K562 (cell line): ENCODE results near the gene JSRP1. TPM values are rescaled to one million over a fixed set of nuclear protein-coding genes. Genes with fewer than 3 reads are reported as not detected.

Source experiments
- ARID1B ChIP-seq: fragments of 450-650 bp; IDR thresholded peaks from 2 replicates; pipeline ENCODE4 v1.6.1; 2016; ENCODE audit warnings: antibody characterized with exemption, mild to moderate bottlenecking, inconsistent platforms
- ARNT ChIP-seq, 2 experiments: fragments of 450-650 bp; IDR thresholded peaks; 2 replicates each; pipeline ENCODE4 v1.6.1; 2016; ENCODE audit warnings: mild to moderate bottlenecking in 1 of 2
- HDAC1 ChIP-seq, 2 experiments: fragments of 450-650 bp; IDR thresholded peaks; 2 replicates each; pipeline ENCODE4 v1.6.1; 2016 to 2017; ENCODE audit warnings: inconsistent platforms in 1 of 2, mild to moderate bottlenecking in 1 of 2, moderate library complexity in 1 of 2
- KDM1A ChIP-seq, 2 experiments: fragments of 450-650 bp; IDR thresholded peaks; 2 replicates each; pipeline ENCODE4 v1.6.1; 2016; ENCODE audit warnings: mild to moderate bottlenecking in 2 of 2
- MAFG ChIP-seq: fragments of 450-650 bp; conservative IDR thresholded peaks from 2 replicates; pipeline ENCODE4 v1.6.1; 2016; ENCODE audit warnings: missing genetic modification characterization, missing compliant biosample characterization
- NFRKB ChIP-seq: fragments of 450-650 bp; IDR thresholded peaks from 2 replicates; pipeline ENCODE4 v1.6.1; 2016; ENCODE audit warnings: low read depth
- NR1H2 ChIP-seq: sonication (generic); formaldehyde crosslinking; IDR thresholded peaks from 2 replicates; pipeline ENCODE4 v1.4.0; 2020; ENCODE audit warnings: mild to moderate bottlenecking, missing genetic modification reagents
- PHF8 ChIP-seq: fragments of 200-600 bp; sonication (generic); IDR thresholded peaks from 2 replicates; pipeline ENCODE4 v1.6.1; 2012; ENCODE audit warnings: mixed run types, mild to moderate bottlenecking, inconsistent platforms, low read length, moderate library complexity, borderline replicate concordance
- RCOR1 ChIP-seq, 2 experiments: IDR thresholded peaks; 2 replicates each; pipeline ENCODE4 v1.6.1; 2012; ENCODE audit warnings: low read depth in 2 of 2, low read length in 2 of 2, borderline replicate concordance in 1 of 2, improper control_type of control experiment in 1 of 2
- SAFB2 ChIP-seq: fragments of 200-400 bp; formaldehyde crosslinking; IDR thresholded peaks from 2 replicates; pipeline ENCODE4 v1.6.1; 2018; ENCODE audit warnings: borderline replicate concordance, low read length, low read depth, moderate library complexity; ENCODE audit not compliant: severe bottlenecking
- SPI1 ChIP-seq: IDR thresholded peaks from 2 replicates; pipeline ENCODE4 v1.6.1; 2011; ENCODE audit warnings: low read depth, low read length, control low read depth, borderline replicate concordance
- ZNF444 ChIP-seq: fragments of 250-450 bp; sonication (Bioruptor Pico); IDR thresholded peaks from 2 replicates; pipeline ENCODE4 v1.4.0; 2020; ENCODE audit warnings: mild to moderate bottlenecking, moderate library complexity
- polyA plus RNA-seq, 8 experiments: library from polyadenylated mRNA; depleted of rRNA in 4 of 8; stranded (reverse) in 5 of 8; unstranded in 3 of 8; fragments of >200 nt; fragmentation: Nextera tagmentation in 2 of 8; fragmentation: Illumina TruSeq in 1 of 8; extraction: Ambion mirVana in 2 of 8; extraction: Trizol in 1 of 8; gene quantifications; 2 replicates each; pipeline versions ENCODE4 v1.2.1 to v1.2.3, GENCODE V29; 2011 to 2014; ENCODE audit warnings: inconsistent platforms in 1 of 8, missing spikeins in 1 of 8
- total RNA-seq, 7 experiments: library from RNA; depleted of rRNA in 6 of 7; stranded (reverse); fragments of >200 nt in 6 of 7; fragmentation: Illumina TruSeq in 2 of 7; extraction: Trizol in 2 of 7; gene quantifications; 2 replicates each; pipeline versions ENCODE4 v1.2.1 to v1.2.3, GENCODE V29; 2011 to 2021; ENCODE audit warnings: low replicate concordance in 1 of 7
- TF ChIP-seq, protein P1 (sequence below), 2 experiments: fragments of 450-650 bp; formaldehyde crosslinking in 1 of 2; IDR thresholded peaks; 2 replicates each; pipeline versions ENCODE4 v1.4.0 to v1.6.1; 2014 to 2020; ENCODE audit warnings: mild to moderate bottlenecking in 2 of 2, borderline replicate concordance in 1 of 2, low read depth in 1 of 2
- TF ChIP-seq, protein P2 (sequence below), 2 experiments: IDR thresholded peaks in 1 of 2; conservative IDR thresholded peaks in 1 of 2; 2 replicates each; pipeline ENCODE4 v1.6.1; 2016; ENCODE audit warnings: low read depth in 2 of 2, mild to moderate bottlenecking in 1 of 2, missing compliant biosample characterization in 1 of 2, missing genetic modification characterization in 1 of 2, moderate library complexity in 1 of 2
- TF ChIP-seq, protein P3 (sequence below): fragments of 250-450 bp; sonication (Bioruptor Pico); IDR thresholded peaks from 2 replicates; pipeline ENCODE4 v1.9.0; 2021; ENCODE audit warnings: mild to moderate bottlenecking

JSRP1 gene
- total and polyA plus RNA-seq, 9 of the 15 experiments (the other 6 are each of a cell fraction or from before 2014, with no cell fraction given), result 0.08 to 1.2 (median 0.51) TPM; not detected in 4

DNA sequence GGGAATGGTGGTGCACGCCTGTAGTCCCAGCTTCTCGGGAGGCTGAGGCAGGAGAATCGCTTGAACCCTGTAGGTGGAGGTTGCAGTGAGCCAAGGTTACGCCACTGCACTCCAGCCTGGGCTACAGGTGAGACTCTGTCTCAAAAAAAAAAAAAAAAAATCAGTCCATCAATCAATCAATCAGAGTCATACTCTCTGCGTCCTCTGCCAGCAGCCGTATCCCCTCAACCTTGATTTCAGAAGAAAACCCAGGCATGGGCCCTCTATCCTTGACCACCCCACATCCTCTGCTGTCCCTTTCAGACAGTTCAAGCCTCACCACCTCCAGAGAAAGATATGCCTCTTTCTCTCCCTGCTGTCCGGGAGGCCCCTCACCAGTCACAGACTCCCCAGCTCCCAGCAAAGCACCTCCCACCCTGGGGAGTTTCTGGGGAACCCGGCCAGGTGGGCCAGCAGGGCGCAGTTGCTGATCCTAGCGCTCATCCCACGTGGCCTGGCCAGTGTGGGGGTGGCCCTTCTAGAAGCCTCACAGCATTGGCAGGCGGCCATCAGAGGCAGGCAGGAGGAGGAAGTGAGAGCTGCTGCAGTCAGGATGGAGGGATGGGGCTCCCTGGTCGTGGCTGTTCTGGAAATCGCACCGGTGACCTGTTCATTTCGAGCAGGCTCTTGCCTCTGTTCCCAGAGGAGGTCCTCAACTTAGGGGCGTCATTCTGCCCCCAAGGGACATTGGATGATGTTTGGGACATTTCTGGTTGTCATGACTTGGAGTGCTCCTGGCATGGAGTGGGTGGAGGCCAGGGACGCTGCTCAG is 10.2 kb upstream of the JSRP1 start (continued):
- TF ChIP-seq, protein P1, sequence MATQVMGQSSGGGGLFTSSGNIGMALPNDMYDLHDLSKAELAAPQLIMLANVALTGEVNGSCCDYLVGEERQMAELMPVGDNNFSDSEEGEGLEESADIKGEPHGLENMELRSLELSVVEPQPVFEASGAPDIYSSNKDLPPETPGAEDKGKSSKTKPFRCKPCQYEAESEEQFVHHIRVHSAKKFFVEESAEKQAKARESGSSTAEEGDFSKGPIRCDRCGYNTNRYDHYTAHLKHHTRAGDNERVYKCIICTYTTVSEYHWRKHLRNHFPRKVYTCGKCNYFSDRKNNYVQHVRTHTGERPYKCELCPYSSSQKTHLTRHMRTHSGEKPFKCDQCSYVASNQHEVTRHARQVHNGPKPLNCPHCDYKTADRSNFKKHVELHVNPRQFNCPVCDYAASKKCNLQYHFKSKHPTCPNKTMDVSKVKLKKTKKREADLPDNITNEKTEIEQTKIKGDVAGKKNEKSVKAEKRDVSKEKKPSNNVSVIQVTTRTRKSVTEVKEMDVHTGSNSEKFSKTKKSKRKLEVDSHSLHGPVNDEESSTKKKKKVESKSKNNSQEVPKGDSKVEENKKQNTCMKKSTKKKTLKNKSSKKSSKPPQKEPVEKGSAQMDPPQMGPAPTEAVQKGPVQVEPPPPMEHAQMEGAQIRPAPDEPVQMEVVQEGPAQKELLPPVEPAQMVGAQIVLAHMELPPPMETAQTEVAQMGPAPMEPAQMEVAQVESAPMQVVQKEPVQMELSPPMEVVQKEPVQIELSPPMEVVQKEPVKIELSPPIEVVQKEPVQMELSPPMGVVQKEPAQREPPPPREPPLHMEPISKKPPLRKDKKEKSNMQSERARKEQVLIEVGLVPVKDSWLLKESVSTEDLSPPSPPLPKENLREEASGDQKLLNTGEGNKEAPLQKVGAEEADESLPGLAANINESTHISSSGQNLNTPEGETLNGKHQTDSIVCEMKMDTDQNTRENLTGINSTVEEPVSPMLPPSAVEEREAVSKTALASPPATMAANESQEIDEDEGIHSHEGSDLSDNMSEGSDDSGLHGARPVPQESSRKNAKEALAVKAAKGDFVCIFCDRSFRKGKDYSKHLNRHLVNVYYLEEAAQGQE (IDR thresholded peaks at IDR 0.05; ENCODE audit: borderline replicate concordance), result 0 out of 2 replicates have a peak, but pooled peaks have one; percentile 13
- TF ChIP-seq, protein P1 (CRISPR knock-in tag; IDR thresholded peaks at IDR 0.05; ENCODE audit: low read depth), result no peak
- peak; percentile 57 for TF ChIP-seq ARID1B
- no peak for TF ChIP-seq ZNF444 (CRISPR knock-in tag)
- peak in 1 of 2 experiments; percentile 59; a peak in 1 of 4 replicates for TF ChIP-seq HDAC1 (IDR thresholded peaks at IDR 0.05)
- TF ChIP-seq ARNT (IDR thresholded peaks at IDR 0.05), result no peak
- peak in 1 of 2 experiments; percentile 18; a peak in 1 of 4 replicates for TF ChIP-seq KDM1A (IDR thresholded peaks at IDR 0.05)
- TF ChIP-seq NFRKB, result 0 out of 2 replicates have a peak, but pooled peaks have one; percentile 42
- no peak for TF ChIP-seq MAFG (tag)
- TF ChIP-seq, protein P2, sequence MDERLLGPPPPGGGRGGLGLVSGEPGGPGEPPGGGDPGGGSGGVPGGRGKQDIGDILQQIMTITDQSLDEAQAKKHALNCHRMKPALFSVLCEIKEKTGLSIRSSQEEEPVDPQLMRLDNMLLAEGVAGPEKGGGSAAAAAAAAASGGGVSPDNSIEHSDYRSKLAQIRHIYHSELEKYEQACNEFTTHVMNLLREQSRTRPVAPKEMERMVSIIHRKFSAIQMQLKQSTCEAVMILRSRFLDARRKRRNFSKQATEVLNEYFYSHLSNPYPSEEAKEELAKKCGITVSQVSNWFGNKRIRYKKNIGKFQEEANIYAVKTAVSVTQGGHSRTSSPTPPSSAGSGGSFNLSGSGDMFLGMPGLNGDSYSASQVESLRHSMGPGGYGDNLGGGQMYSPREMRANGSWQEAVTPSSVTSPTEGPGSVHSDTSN (CRISPR knock-in tag; IDR thresholded peaks at IDR 0.05; ENCODE audit: low read depth), result no peak
- TF ChIP-seq, protein P2 (tag; conservative IDR thresholded peaks at IDR 0.05; ENCODE audit: low read depth), result peak; percentile 74
- no peak for TF ChIP-seq NR1H2 (CRISPR knock-in tag)
- peak in 1 of 2 experiments; percentile 81; a peak in 2 of 4 replicates for TF ChIP-seq RCOR1 (IDR thresholded peaks at IDR 0.05; ENCODE audit: borderline replicate concordance in 1 of 2, low read depth in 2 of 2, low read length in 2 of 2)
- TF ChIP-seq SAFB2, result no peak
- peak; percentile 89 for TF ChIP-seq SPI1
- TF ChIP-seq, protein P3, sequence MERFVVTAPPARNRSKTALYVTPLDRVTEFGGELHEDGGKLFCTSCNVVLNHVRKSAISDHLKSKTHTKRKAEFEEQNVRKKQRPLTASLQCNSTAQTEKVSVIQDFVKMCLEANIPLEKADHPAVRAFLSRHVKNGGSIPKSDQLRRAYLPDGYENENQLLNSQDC (CRISPR knock-in tag), result no peak
- TF ChIP-seq PHF8, result peak; percentile 28; the same call in 1 of the 2 replicates
